Stimulated activated CD4-positive, alpha-beta T cell treated with anti-CD3 and anti-CD28 coated beads, Interleukin-15, amount 100 ng/mL, for 48 hours (primary cell): ENCODE results near the gene PRSS27.
A peak's percentile ranks its signal among the peaks of the same experiment; 100 is the strongest.
"Not testable (repeated sequence)": the region's sequence is repeated elsewhere in the genome, so short reads cannot be mapped to it uniquely, and the experiment has no call there.

Experiments used
- DNase-seq, 2 donors: peaks; one replicate each; pipeline ENCODE4 v3.0.0-alpha.2; 2020; ENCODE audit warnings: low read depth in 2 of 2

The PRSS27 gene

GRCh38 chr16:2673066-2673999 is 46.7 kb downstream of the PRSS27 start:
- DNase-seq = peak; percentile 88 to 89

- no peak for DNase-seq
Observed at GRCh38 chr16:2671741-2672140, 48.3 kb downstream of the PRSS27 start.

GRCh38 chr16:2671193-2671592 is 48.8 kb downstream of the PRSS27 start:
- DNase-seq = not testable (repeated sequence)

- DNase-seq = peak; percentile 39 to 60
Observed at GRCh38 chr16:2670017-2670416, 50.0 kb downstream of the PRSS27 start.

- DNase-seq = not testable (repeated sequence)
Observed at GRCh38 chr16:2669587-2669986, 50.4 kb downstream of the PRSS27 start.

- DNase-seq = not testable (repeated sequence)
Observed at GRCh38 chr16:2666671-2667070, 53.4 kb downstream of the PRSS27 start.

GRCh38 chr16:2664574-2664982 is 55.4 kb downstream of the PRSS27 start:
- DNase-seq = no peak

GRCh38 chr16:2663553-2664546 is 56.2 kb downstream of the PRSS27 start:
- DNase-seq = peak; percentile 38 to 64
